Neuron (in vitro differentiated cells): ENCODE results near the gene DNAJB11.
"Not testable (repeated sequence)": the region's sequence is repeated elsewhere in the genome, so short reads cannot be mapped to it uniquely, and the experiment has no call there.

Source experiments
- H2AFZ ChIP-seq: one replicate; pipeline ENCODE4 v1.6.1; 2013; ENCODE audit warnings: low read depth, mild to moderate bottlenecking, inconsistent platforms, low read length, moderate library complexity
- H3K27me3 ChIP-seq: one replicate; pipeline ENCODE4 v1.6.1; 2013; ENCODE audit warnings: low read length; ENCODE audit not compliant: insufficient read depth
- H3K36me3 ChIP-seq: one replicate; pipeline ENCODE4 v1.6.1; 2013; ENCODE audit warnings: low read length; ENCODE audit not compliant: insufficient read depth
- H3K4me1 ChIP-seq: one replicate; pipeline ENCODE4 v1.6.1; 2013; ENCODE audit warnings: low read length; ENCODE audit not compliant: insufficient read depth
- H3K4me3 ChIP-seq: 2 replicates; pipeline ENCODE4 v1.5.1; 2013; ENCODE audit warnings: mild to moderate bottlenecking, low read length, moderate library complexity
- H3K9me3 ChIP-seq: one replicate; pipeline ENCODE4 v1.6.1; 2013; ENCODE audit warnings: low read length

Gene DNAJB11

DNA sequence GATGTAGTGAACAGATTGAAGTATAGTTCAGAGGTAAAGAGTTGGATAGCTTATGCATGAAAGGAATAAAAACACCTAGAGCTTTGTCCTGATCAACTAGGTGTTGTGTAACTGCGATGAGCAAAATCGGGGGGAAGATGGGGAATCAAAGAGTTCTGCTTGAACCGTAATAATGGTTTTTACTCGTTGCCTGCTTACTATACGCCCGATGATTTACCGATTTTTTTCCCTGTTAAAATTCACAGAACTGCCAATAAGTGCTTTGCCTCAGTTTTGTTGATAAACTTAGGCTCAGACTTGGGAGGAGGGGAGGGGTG lies 783 bp upstream of the DNAJB11 start:
- peaks cover 29% of the 10 kb centered on the region for H3K4me1 ChIP-seq
- peaks cover 17% of the 10 kb centered on the region for H3K36me3 ChIP-seq
- no peaks in the 10 kb centered on the region for H3K27me3 ChIP-seq
- peak overlapping the region; percentile 75 for H3K4me3 ChIP-seq
- H2AFZ ChIP-seq = peak overlapping the region; percentile 59
- H3K9me3 ChIP-seq = no peaks in the 10 kb centered on the region

DNA sequence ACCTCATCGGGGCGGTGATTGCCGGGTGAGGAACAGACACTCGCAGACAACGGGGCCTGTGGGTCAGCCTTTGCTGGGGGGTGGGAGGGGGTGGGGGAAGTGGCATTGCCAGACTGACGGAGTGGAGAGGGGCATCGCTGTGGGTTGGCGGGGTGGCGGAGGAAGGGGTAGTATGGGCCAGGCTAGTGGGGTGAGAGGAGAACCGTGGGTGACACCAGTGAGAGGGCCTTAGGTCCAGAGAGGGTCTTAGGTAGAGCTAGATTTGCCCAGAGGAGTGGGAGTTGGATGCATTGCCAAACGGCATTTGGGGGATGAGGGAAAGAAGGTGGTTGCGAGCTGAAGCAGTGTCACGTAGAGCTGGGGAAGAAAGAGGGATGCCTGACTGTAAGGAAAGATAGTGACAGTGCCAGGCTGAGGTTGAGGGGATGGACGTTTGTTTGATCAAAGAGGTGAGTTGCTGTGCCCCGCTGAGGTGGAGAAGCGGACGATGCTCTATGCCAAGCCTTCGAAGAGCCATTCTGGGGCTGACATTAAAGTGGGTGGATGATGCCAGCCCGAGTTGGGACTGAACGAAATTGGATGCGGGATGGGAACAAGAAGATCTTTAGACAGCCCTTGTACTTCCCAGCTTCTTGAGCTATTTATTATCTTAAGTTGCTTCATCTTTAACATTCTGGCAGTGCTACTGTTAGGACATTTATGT lies 572 bp downstream of the DNAJB11 start:
- Histone ChIP-seq H3K9me3 (no peaks in the 10 kb centered on the region), H3K4me1 (peaks cover 29% of the 10 kb centered on the region), H2AFZ (peak overlapping the region; percentile 36), H3K4me3 (peak overlapping the region; percentile 61), H3K27me3 (no peaks in the 10 kb centered on the region), H3K36me3 (peaks cover 31% of the 10 kb centered on the region)

GRCh38 chr3:186571644-186572013 lies 1.1 kb downstream of the DNAJB11 start:
- Histone ChIP-seq H2AFZ (no peak overlapping the region), H3K27me3 (no peaks in the 10 kb centered on the region), H3K4me1 (peaks cover 24% of the 10 kb centered on the region), H3K9me3 (no peaks in the 10 kb centered on the region), H3K36me3 (peaks cover 36% of the 10 kb centered on the region), H3K4me3 (peak overlapping the region; percentile 61)

GRCh38 chr3:186577521-186577920 lies 7.0 kb downstream of the DNAJB11 start:
- Histone ChIP-seq H3K27me3 (no peaks in the 10 kb centered on the region), H2AFZ (no peak overlapping the region), H3K36me3 (peaks cover 84% of the 10 kb centered on the region), H3K4me1 (no peaks in the 10 kb centered on the region), H3K9me3 (no peaks in the 10 kb centered on the region), H3K4me3 (no peak overlapping the region)

DNA sequence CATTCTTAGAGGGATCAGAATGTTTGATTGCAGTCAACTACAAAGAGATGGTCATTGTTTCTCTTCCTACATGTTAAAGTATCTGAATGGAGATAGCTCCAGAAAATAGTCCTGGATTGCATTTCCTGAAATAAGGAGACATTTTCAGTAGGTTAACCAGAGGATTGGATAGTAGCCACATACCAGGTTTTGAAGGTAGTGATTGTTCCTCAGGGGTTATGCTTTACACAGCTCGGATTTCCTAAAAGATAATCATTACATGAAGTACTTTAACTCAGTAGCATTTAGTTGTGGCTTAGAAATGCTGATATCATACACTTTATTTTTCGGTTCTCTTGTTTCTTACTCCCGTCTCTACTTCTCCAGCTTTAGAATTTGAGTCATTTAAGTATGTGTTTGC lies 10.3 kb downstream of the DNAJB11 start:
- Histone ChIP-seq H3K4me3 (no peak overlapping the region), H3K36me3 (peaks cover 90% of the 10 kb centered on the region), H3K4me1 (no peaks in the 10 kb centered on the region), H2AFZ (no peak overlapping the region), H3K9me3 (no peaks in the 10 kb centered on the region), H3K27me3 (no peaks in the 10 kb centered on the region)

- Histone ChIP-seq H3K4me1 (no peaks in the 10 kb centered on the region), H3K27me3 (no peaks in the 10 kb centered on the region), H3K4me3 (no peak overlapping the region), H2AFZ (no peak overlapping the region), H3K9me3 (no peaks in the 10 kb centered on the region), H3K36me3 (peaks cover 79% of the 10 kb centered on the region)
Observed at GRCh38 chr3:186582541-186582940, 12.0 kb downstream of the DNAJB11 start.

GRCh38 chr3:186583831-186584230 lies 13.3 kb downstream of the DNAJB11 start:
- Histone ChIP-seq H2AFZ (no peak overlapping the region), H3K27me3 (no peaks in the 10 kb centered on the region), H3K4me3 (no peak overlapping the region), H3K4me1 (no peaks in the 10 kb centered on the region), H3K36me3 (peaks cover 66% of the 10 kb centered on the region), H3K9me3 (no peaks in the 10 kb centered on the region)

- not testable (repeated sequence) for H2AFZ ChIP-seq, H3K4me1 ChIP-seq, H3K9me3 ChIP-seq, H3K27me3 ChIP-seq, H3K4me3 ChIP-seq
- H3K36me3 ChIP-seq = peaks cover 46% of the 10 kb centered on the region
Observed at GRCh38 chr3:186586245-186586644, 15.7 kb downstream of the DNAJB11 start.

DNA sequence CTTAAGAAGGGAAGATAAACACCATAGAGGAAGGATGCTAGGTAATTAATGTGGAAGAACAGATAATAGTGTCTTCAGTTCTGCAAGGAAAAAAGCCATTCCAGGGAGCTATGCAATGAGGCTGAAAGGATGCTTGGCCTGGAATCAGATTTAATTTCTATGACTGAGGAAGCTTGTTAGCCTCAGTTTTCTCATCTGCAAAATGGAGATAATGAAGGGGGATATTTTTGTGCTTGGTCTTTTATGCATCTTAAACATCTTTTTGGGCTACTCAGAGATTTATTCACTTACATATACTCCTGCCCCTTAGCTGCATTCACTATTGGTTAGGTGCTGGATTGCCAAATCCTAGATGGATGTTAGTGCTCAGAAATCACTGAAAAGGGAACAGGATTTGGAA lies 16.7 kb downstream of the DNAJB11 start:
- Histone ChIP-seq H3K9me3 (no peaks in the 10 kb centered on the region), H3K4me1 (no peaks in the 10 kb centered on the region), H3K4me3 (no peak overlapping the region), H2AFZ (no peak overlapping the region), H3K27me3 (no peaks in the 10 kb centered on the region), H3K36me3 (peaks cover 39% of the 10 kb centered on the region)

- Histone ChIP-seq H2AFZ (no peak overlapping the region), H3K4me3 (no peak overlapping the region), H3K27me3 (no peaks in the 10 kb centered on the region), H3K9me3 (no peaks in the 10 kb centered on the region), H3K36me3 (peaks cover 27% of the 10 kb centered on the region), H3K4me1 (no peaks in the 10 kb centered on the region)
Observed at GRCh38 chr3:186588632-186589031, 18.1 kb downstream of the DNAJB11 start.

DNA sequence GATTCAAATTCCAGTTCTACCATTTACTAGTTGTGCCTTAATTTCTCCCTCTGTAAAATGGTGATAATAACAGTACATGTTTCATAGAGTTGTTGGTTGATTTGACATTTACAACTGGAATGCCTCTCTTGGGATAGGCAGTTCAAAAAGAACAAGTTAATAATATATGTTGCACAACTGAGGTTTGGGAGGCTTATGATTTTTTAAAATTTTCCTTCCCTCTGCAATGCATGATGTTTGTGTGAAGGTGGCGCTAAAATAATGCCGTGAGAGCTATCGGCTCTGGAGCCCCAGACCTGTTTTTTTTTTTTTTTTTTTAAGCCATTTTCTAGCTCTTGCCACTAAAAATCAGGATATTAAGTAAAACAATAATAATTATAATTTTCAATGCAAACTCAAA lies 18.6 kb downstream of the DNAJB11 start:
- peaks cover 22% of the 10 kb centered on the region for H3K36me3 ChIP-seq
- no peaks in the 10 kb centered on the region for H3K9me3 ChIP-seq
- no peaks in the 10 kb centered on the region for H3K4me1 ChIP-seq
- no peak overlapping the region for H2AFZ ChIP-seq
- no peaks in the 10 kb centered on the region for H3K27me3 ChIP-seq
- no peak overlapping the region for H3K4me3 ChIP-seq

DNA sequence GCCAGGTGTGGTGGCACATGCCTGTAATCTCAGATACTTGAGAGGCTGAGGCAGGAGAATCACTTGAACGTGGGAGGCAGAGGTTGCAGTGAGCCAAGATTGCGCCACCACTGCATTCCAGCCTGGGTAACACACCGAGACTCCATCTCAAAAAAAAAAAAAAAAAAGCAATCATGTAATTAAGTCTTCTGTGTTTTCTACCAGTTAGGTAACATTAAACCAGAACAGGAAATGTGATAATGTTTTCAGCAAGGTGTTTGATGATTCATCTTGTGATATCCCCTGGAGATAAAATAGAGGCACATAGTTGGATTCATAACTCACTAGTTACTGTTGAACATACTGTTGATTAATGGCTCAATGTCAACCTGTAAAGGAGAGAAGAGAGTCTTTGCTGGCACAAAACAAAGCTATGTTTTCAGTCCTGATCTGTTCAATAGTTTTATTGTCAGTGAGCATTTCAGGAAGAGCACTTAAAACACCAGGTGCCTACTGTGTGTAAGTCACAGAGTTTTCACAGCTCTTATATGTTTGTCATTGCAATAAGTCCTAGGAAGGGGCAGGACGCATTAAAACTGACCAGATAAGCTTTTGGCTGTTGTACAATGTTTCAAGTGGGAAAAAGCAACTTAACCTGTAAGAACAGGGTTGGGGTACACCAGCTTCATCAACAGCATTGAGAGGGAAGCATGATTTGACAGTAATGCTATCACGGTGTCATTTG lies 19.5 kb downstream of the DNAJB11 start:
- Histone ChIP-seq H3K4me3 (no peak overlapping the region), H3K9me3 (no peaks in the 10 kb centered on the region), H3K27me3 (no peaks in the 10 kb centered on the region), H3K36me3 (peaks cover 13% of the 10 kb centered on the region), H3K4me1 (no peaks in the 10 kb centered on the region), H2AFZ (no peak overlapping the region)

DNA sequence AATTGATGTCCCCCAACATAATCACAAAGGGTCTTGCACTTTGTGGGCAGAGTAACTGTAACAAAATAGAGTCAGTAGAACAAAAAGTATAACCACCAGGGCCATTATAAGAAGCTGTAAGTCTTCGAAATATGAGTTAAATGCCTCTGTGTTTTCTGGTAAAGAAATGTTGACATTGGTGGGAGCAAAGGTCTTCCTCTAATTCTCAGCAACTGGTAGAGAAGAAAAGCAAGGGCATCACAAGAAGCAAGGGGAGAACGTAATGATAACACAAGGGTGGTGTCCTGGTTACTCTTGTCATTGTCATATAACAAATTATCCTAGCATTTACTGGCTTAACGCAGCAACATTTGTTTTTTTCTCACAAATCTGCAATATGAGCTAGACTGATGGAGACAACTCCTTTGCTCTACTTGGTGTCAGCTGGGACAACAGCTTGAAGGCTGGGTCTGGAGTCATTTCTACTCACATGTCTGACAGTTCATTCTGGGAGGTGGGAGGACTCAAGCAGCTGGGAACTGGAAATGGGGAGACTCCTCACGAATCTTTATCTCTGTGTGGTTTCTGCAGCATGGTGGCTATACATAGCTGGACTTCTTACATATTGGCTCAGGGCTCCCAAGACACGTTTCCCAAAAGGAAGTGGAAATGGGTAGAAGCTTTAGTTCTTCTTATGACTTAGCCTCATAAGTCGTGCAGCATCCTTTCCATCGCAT lies 20.2 kb downstream of the DNAJB11 start:
- Histone ChIP-seq H2AFZ (no peak overlapping the region), H3K27me3 (no peaks in the 10 kb centered on the region), H3K9me3 (no peaks in the 10 kb centered on the region), H3K36me3 (peaks cover 6% of the 10 kb centered on the region), H3K4me3 (no peak overlapping the region), H3K4me1 (no peaks in the 10 kb centered on the region)
